Brain microvascular endothelial cell (primary cell): ENCODE results near the gene TFEB.

Experiments
- DNase-seq: peaks from one replicate; pipeline ENCODE4 v3.0.0-alpha.2; 2020
- H3K27ac ChIP-seq: fragments of 250-450 bp; sonication (Bioruptor Pico); 2 replicates; pipeline ENCODE4 v1.5.1; 2020; ENCODE audit warnings: mild to moderate bottlenecking, moderate library complexity
- H3K27me3 ChIP-seq: fragments of 250-450 bp; sonication (Bioruptor Pico); replicated peaks from 2 replicates; pipeline ENCODE4 v1.5.1; 2020; ENCODE audit warnings: mild to moderate bottlenecking
- H3K36me3 ChIP-seq: fragments of 250-450 bp; sonication (Bioruptor Pico); replicated peaks from 2 replicates; pipeline ENCODE4 v1.5.1; 2020; ENCODE audit warnings: mild to moderate bottlenecking
- H3K4me3 ChIP-seq: 2 replicates; pipeline ENCODE4 v1.5.1; 2011; ENCODE audit warnings: low read depth, mild to moderate bottlenecking, control low read depth, low read length, moderate library complexity
- CTCF ChIP-seq: IDR thresholded peaks from 2 replicates; pipeline ENCODE4 v1.5.1; 2011; ENCODE audit warnings: low read depth, mild to moderate bottlenecking, moderate library complexity, low read length, control low read depth, inconsistent platforms; ENCODE audit errors: missing control alignments
- in situ Hi-C: cut with HindIII; loops from 2 replicates; pipeline ENCODE4 v1.10.0; 2017; ENCODE audit warnings: low sequenced_read_pairs, low pct_ligation_motif_present

TFEB gene

GRCh38 chr6:41757931-41758640, 22.7 kb upstream of the TFEB start:
- in situ Hi-C loops = no loop called here
- TF ChIP-seq CTCF = no peak
- DNase-seq = peak; percentile 25

GRCh38 chr6:41757271-41757670, 21.9 kb upstream of the TFEB start:
- Histone ChIP-seq H3K36me3 (no peaks in the 10 kb centered on the region), H3K27ac (no peak overlapping the region), H3K27me3 (no peaks in the 10 kb centered on the region), H3K4me3 (no peak overlapping the region)
- TF ChIP-seq CTCF = no peak
- DNase-seq = no peak
- in situ Hi-C loops = no loop called here

More at GRCh38 chr6:41757931-41758640, 22.7 kb upstream of the TFEB start:
- Histone ChIP-seq H3K4me3 (no peak overlapping the region), H3K27me3 (no peaks in the 10 kb centered on the region), H3K36me3 (no peaks in the 10 kb centered on the region), H3K27ac (no peak overlapping the region)

- Histone ChIP-seq H3K27me3 (no peaks in the 10 kb centered on the region), H3K36me3 (no peaks in the 10 kb centered on the region), H3K27ac (no peak overlapping the region), H3K4me3 (no peak overlapping the region)
- no peak for DNase-seq
- TF ChIP-seq CTCF = no peak
- in situ Hi-C loops = no loop called here
Measured at GRCh38 chr6:41756354-41756753, 20.9 kb upstream of the TFEB start.

GRCh38 chr6:41755895-41756294, 20.5 kb upstream of the TFEB start:
- Histone ChIP-seq H3K4me3 (no peak overlapping the region), H3K27me3 (no peaks in the 10 kb centered on the region), H3K27ac (no peak overlapping the region), H3K36me3 (no peaks in the 10 kb centered on the region)
- in situ Hi-C loops = no loop called here
- DNase-seq = no peak
- TF ChIP-seq CTCF = no peak

GRCh38 chr6:41750374-41750773, 15.0 kb upstream of the TFEB start:
- Histone ChIP-seq H3K27me3 (no peaks in the 10 kb centered on the region), H3K36me3 (no peaks in the 10 kb centered on the region), H3K4me3 (no peak overlapping the region), H3K27ac (no peak overlapping the region)
- no peak for TF ChIP-seq CTCF
- in situ Hi-C loops = no loop called here
- no peak for DNase-seq

- in situ Hi-C loops = no loop called here
- TF ChIP-seq CTCF = no peak
- H3K36me3 ChIP-seq = no peaks in the 10 kb centered on the region
- no peak for DNase-seq
- H3K27ac ChIP-seq = no peak overlapping the region
- no peak overlapping the region for H3K4me3 ChIP-seq
- no peaks in the 10 kb centered on the region for H3K27me3 ChIP-seq
Measured at GRCh38 chr6:41748542-41748941, 13.1 kb upstream of the TFEB start.
